Suprapubic skin (tissue), 4 donors: ENCODE results near the gene GAL3ST1.

Experiments
- EP300 ChIP-seq: sonication (generic); formaldehyde crosslinking; IDR thresholded peaks from one replicate; pipeline ENCODE4 v1.6.1; 2017; ENCODE audit warnings: antibody characterized with exemption
- POLR2A ChIP-seq, 2 donors: fragments of 450-650 bp; IDR thresholded peaks; one replicate each; pipeline ENCODE4 v1.6.1; 2017; ENCODE audit warnings: antibody characterized with exemption in 2 of 2, mild to moderate bottlenecking in 2 of 2, moderate library complexity in 2 of 2
- POLR2AphosphoS5 ChIP-seq, 3 donors: sonication (generic); formaldehyde crosslinking; IDR thresholded peaks; one replicate each; pipeline ENCODE4 v1.6.1; 2017; ENCODE audit warnings: antibody characterized with exemption in 3 of 3
- TF ChIP-seq, protein P1 (sequence below), 2 donors: fragments of 200-600 bp in 1 of 2; fragments of 450-650 bp in 1 of 2; sonication (generic) in 1 of 2; IDR thresholded peaks; one replicate each; pipeline ENCODE4 v1.5.1; 2016 to 2019; ENCODE audit warnings: antibody characterized with exemption in 2 of 2, mild to moderate bottlenecking in 1 of 2, moderate library complexity in 1 of 2

DNA sequence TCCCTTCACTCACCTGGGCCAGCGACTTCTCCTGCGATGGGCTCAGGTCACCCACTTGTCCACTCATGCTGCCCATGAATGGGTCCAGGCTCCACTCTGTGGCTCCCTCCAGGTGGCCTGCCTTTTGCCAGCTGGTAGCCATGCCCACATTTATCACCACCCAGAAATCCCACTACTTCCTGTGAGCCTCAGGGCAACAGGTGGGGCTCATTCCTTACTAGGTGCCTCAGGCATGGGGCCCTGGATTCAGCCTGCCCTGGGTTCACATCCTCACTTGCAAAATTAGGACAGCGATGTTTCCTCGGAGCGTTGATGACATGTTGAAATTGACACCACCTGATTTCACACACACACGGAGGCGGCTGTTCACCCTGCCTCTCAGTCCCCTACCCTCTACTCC is 27.8 kb downstream of the GAL3ST1 start, which contains the start of gene SEC14L6:
- no peak for TF ChIP-seq POLR2A (IDR thresholded peaks at IDR 0.05)
- TF ChIP-seq EP300, result no peak
- no peak for TF ChIP-seq POLR2AphosphoS5 (IDR thresholded peaks at IDR 0.05)
- TF ChIP-seq, protein P1, sequence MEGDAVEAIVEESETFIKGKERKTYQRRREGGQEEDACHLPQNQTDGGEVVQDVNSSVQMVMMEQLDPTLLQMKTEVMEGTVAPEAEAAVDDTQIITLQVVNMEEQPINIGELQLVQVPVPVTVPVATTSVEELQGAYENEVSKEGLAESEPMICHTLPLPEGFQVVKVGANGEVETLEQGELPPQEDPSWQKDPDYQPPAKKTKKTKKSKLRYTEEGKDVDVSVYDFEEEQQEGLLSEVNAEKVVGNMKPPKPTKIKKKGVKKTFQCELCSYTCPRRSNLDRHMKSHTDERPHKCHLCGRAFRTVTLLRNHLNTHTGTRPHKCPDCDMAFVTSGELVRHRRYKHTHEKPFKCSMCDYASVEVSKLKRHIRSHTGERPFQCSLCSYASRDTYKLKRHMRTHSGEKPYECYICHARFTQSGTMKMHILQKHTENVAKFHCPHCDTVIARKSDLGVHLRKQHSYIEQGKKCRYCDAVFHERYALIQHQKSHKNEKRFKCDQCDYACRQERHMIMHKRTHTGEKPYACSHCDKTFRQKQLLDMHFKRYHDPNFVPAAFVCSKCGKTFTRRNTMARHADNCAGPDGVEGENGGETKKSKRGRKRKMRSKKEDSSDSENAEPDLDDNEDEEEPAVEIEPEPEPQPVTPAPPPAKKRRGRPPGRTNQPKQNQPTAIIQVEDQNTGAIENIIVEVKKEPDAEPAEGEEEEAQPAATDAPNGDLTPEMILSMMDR (IDR thresholded peaks at IDR 0.05), result no peak
